ENCODE measurements around the gene SPZ1.
"Not testable (repeated sequence)": the region's sequence is repeated elsewhere in the genome, so short reads cannot be mapped to it uniquely, and the experiment has no call there.

Gene SPZ1

GRCh38 chr5:80319702-80320101 lies at the start of gene SPZ1:
Gene SPZ1, plus strand, starts transcription at chr5:80320002. Its CDS starts 214 bp downstream, at chr5:80320216.
- DNase-seq (ENCODE audit: low read depth in 2 of 2): no peak

DNA sequence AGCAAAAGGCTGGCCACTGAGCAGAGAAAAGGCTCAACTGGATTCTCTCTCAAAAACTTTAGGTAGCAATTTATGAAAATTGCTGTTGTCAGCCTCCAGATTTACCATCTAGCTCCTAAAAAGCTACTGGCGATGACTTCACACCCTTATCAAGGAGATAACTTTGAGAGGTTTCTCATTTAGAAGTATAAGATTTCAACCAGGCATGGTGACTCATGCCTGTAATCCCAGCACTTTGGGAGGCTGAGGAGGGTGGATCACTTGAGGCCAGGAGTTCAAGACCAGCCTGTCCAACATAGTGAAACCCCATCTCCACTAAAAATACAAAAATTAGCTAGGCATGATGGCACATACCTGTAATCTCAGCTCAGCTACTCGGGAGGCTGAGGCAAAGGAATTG lies 49.3 kb upstream of the SPZ1 start:
- not testable (repeated sequence) for DNase-seq (ENCODE audit: low read depth in 2 of 2)

DNA sequence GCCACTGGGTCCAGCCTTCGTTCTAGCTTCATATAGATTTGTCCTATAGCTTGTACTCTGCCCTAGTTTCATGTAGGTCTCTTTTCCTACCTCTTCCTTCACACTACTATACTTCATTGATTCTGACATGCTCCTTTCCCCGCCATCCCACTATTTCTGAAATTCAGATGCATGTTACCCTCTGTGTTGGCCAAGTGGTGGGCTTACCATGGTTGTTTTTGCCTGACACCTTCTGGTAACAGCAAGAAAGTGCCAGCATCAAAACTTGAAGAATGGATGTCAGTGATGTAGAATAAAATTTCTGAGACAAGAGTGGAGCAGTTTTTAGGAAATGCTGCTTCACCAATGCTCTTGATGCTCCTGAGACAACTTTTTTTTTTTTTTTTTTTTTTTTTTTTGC lies 44.5 kb upstream of the SPZ1 start:
- DNase-seq (ENCODE audit: low read depth in 2 of 2): no peak

DNA sequence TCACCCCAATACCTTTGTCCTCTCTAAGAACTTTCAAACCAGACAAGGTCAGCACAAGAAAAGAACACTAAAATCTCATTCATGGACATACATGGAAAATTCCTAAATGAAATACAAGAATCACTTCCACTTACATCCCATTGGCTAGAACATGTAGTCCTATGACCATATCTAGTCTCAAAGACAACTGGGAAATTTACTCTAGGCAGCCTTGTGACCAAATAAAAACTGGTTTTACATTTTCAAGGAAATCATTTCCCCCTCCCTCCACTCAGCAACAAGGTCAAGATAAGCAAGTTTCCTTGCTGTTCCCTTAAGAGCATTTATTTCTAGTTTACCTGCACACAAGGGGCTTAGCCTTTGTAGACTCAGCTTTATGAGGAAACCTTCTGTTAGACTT lies 43.6 kb upstream of the SPZ1 start:
- DNase-seq (ENCODE audit: low read depth in 2 of 2): no peak

- DNase-seq (ENCODE audit: low read depth in 2 of 2): no peak
Measured at GRCh38 chr5:80277191-80277590, 42.6 kb upstream of the SPZ1 start.

DNA sequence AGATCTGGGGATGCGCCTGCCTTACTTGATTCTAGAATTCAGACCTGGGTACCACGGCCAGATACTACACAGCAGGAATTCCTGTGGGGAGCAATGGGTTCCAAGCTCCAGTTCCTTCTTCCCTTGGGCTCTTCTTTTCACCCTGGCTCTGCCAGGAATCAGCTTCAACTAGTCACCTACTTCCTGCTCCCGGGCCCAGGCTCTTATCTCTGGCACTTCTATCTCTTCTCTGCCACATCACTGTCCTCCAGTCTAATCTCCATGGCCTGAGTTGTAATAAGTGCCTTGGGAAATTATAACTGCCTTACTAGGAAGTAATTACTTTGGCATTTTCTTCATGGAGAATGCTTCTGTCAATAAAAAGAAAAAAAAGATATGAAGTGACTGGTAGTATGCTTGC lies 37.7 kb upstream of the SPZ1 start:
- DNase-seq (ENCODE audit: low read depth in 2 of 2): no peak

- no peak for DNase-seq (ENCODE audit: low read depth in 2 of 2)
Measured at GRCh38 chr5:80283360-80283759, 36.4 kb upstream of the SPZ1 start.

DNA sequence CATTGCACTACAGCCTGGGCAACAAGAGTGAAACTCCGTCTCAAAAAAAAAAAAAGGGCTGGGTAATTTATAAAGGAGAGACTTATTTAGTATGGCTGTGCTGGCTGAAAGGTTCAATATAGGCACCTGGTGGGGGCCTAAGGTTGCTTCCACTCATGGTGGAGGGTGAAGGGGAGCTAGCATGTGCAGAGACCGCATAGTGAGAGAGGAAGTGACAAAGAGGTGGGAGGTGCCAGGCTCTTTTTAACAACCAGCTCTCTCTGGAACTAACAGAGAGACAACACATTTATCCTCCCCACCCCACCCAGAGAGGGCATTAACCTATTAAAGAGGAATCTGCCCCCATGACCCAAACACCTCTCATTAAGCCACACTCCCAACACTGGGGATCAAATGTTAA lies 35.1 kb upstream of the SPZ1 start:
- no peak for DNase-seq (ENCODE audit: low read depth in 2 of 2)

DNA sequence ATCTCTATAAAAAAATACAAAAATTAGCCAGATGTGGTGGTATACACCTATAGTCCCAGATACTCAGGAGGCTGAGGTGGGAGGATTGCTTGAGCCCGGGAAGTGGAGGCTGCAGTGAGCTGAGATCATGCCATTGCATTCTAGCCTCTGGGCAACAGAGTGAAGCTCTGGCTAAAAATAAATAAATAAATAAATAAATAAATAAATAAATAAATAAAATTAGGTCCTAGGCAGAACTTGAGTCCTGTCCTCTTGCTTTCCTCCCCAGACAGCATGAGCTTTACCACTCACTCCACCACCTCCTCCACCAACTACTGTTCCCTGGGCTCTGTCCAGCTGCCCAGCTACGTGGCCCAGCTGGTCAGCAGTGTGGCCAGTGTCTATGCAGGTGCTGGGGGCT lies 31.6 kb upstream of the SPZ1 start:
- DNase-seq (ENCODE audit: low read depth in 2 of 2): no peak

DNA sequence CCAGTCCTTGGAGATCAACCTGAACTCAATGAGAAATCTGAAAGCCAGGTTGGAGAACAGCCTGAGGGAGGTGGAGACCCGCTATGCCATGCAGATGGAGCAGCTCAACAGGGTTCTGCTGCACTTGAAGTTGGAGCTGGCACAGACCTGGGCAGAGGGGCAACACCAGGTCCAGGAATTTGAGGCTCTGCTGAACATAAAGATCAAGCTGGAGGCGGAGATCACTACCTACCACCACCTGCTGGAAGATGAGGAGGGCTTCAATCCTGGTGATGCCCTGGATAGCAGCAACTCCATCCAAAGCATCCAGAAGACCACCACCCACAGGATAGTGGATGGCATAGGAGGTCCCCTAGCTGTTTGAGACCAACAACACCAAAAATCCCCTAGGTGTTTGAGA lies 30.5 kb upstream of the SPZ1 start:
- no peak for DNase-seq (ENCODE audit: low read depth in 2 of 2)

- DNase-seq (ENCODE audit: low read depth in 2 of 2): no peak
Measured at GRCh38 chr5:80291761-80292160, 28.0 kb upstream of the SPZ1 start.

- no peak for DNase-seq (ENCODE audit: low read depth in 2 of 2)
Measured at GRCh38 chr5:80296121-80296520, 23.7 kb upstream of the SPZ1 start.

DNA sequence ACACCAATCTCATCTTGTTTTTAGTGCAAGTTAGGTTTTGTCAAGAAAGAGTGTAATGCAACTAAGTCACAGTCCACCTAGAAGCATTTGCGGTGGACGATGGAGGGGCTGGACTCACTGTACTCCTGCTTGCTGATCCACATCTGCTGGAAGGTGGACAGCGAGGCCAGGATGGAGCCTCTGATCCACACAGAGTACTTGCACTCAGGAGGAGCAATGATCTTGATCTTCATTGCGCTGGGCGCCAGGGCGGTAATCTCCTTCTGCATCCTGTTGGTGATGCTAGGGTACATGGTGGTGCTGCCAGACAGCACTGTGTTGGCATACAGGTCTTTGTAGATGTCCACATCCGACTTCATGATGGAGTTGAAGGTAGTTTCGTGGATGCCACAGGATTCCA lies 20.2 kb upstream of the SPZ1 start:
- no peak for DNase-seq (ENCODE audit: low read depth in 2 of 2)

- no peak for DNase-seq (ENCODE audit: low read depth in 2 of 2)
Measured at GRCh38 chr5:80300125-80300524, 19.7 kb upstream of the SPZ1 start.

DNA sequence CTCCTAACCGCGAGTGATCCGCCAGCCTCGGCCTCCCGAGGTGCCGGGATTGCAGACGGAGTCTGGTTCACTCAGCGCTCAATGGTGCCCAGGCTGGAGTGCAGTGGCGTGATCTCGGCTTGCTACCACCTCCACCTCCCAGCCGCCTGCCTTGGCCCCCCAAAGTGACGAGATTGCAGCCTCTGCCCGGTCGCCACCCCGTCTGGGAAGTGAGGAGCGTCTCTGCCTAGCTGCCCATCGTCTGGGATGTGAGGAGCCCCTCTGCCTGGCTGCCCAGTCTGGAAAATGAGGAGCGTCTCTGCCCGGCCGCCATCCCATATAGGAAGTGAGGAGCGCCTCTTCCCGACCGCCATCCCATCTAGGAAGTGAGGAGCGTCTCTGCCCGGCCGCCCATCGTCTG lies 19.0 kb upstream of the SPZ1 start:
- not testable (repeated sequence) for DNase-seq (ENCODE audit: low read depth in 2 of 2)

DNA sequence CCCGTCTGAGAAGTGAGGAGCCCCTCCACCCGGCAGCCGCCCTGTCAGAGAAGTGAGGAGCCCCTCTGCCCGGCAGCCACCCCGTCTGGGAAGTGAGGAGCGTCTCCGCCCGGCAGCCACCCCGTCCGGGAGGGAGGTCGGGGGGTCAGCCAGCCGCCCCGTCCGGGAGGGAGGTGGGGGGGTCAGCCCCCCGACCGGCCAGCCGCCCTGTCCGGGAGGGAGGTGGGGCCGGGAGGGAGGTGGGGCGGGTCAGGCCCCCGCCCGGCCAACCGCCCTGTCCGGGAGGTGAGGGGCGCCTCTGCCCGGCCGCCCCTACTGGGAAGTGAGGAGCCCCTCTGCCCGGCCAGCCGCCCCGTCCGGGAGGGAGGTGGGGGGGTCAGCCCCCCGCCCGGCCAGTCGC lies 18.5 kb upstream of the SPZ1 start:
- DNase-seq (ENCODE audit: low read depth in 2 of 2): not testable (repeated sequence)

GRCh38 chr5:80302636-80303035 lies 17.2 kb upstream of the SPZ1 start:
- no peak for DNase-seq (ENCODE audit: low read depth in 2 of 2)

- no peak for DNase-seq (ENCODE audit: low read depth in 2 of 2)
Measured at GRCh38 chr5:80308526-80308925, 11.3 kb upstream of the SPZ1 start.

DNA sequence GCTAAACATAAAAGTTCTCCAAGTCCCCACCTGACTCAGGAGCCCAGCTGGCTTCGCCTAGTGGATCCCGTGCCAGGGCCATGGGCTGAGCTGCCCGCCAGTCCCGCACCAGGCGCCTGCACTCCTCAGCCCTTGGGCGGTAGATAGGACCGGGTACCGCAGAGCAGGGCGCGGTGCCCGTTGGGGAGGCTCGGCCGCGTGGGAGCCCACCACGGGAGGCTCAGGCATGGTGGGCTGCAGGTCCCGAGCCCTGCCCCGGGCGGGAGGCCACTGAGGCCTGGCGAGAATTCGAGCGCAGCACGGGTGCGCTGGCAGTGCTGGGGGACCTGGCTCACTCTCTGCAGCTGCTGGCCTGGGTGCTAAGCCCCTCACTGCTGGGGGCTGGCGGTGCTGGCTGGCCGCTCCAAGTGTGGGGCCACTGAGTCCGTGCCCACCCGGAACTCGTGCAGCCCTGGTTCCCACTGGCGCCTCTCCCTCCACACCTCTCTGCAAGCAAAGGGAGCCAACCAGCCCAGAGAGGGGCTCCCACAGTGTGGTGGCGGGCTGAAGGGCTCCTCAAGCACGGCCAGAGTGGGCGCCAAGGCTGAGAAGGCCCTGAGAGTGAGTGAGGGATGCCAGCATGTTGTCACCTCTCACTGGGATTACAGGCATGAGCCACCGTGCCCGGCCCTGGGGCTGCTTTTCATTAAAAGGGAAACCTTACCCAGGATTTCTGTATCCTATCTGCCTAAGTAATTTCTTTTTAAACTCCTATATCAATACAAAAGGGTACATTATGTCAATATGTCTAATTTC lies 9.7 kb upstream of the SPZ1 start:
- no peak for DNase-seq (ENCODE audit: low read depth in 2 of 2)

DNA sequence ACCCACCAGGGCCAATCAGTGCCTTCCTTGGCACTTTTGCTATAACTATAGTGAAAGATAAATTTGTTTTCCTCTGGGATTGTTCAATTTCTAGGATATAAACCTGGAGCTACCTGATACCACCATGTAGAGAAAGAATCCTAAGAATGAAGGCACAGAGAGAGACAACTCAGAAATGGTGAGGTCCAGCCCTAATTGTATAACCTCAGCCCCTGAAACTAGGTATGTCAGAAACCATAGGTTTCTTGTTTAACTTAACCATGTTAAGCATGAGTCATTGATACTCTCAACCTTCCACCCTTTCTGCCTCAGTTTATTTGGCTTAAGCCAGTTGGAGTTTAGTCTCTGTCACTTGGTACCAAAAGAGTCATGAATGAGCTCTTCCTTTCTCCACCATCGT lies 4.6 kb upstream of the SPZ1 start:
- no peak for DNase-seq (ENCODE audit: low read depth in 2 of 2)

DNA sequence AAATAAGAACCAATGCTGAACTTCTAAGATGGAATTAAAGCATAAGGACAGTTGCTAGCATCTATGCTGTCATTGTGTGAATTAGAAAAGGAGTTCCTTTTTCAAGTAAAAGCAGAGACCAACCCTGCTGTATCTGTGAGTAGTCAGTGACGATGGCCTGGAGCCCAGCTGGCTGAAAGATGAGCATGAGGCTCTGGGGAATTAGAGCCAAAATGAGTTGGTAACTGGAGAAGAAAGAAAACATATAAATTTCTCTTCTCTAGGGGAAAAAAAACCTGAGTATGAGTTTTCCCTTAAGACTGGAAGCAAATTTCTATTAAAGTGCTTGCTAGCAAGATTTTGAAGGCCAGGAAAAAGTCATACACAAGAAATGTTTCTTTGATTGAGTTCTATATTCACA lies 1.6 kb upstream of the SPZ1 start:
- DNase-seq (ENCODE audit: low read depth in 2 of 2): no peak

DNA sequence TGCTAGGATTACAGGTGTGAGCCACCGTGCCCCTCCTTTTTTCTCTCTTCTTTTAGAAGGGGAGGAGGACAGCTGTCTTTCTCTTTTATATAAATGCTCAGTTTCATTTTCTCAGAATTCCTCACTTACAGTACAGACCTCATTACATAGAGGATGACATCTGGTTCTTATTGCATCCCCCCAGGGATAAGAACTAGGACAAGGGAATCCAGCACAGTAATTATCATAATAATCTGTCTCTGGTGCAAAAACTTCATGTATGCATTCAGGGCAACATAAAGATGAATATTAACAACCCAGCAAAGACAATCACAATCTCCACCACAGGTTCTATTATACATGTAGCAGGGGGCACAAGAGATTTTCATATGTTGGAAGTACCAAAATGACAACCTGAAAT lies 5.1 kb downstream of the SPZ1 start:
- DNase-seq (ENCODE audit: low read depth in 2 of 2): no peak

DNA sequence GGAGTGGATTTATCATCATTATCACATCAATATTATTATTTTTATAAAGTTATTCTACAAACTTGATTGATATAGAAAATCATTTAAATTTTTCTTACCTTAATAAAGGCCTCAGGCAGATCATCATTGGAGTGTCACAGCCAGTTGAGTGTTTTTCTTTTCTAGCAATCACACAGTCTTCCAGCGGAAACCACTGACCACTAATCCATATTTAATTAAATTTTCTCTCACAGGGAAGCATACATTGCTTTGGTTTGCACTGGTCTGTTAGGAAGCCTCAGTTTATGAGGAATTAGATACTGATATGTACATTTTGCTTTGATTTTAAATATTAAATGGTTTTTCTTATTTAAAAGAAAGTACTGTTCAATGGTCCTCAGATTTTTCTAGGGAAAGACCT lies 6.7 kb downstream of the SPZ1 start:
- DNase-seq (ENCODE audit: low read depth in 2 of 2): no peak

GRCh38 chr5:80337379-80337778 lies 17.6 kb downstream of the SPZ1 start:
- DNase-seq (ENCODE audit: low read depth in 2 of 2): no peak
